GM19324 (cell line): ENCODE results near the gene OBP2A.

Experiments used
- ATAC-seq: cut with Tn5 transposase; IDR thresholded peaks from one replicate; pipeline ENCODE4 v1.9.1; 2021; ENCODE audit warnings: mild to moderate bottlenecking, moderate library complexity; ENCODE audit not compliant: unreplicated experiment, low FRiP score

OBP2A gene

GRCh38 chr9:135551031-135551430 lies 5.1 kb downstream of the OBP2A start:
- ATAC-seq, result no peak

GRCh38 chr9:135551456-135551855 lies 5.5 kb downstream of the OBP2A start:
- ATAC-seq, result no peak

- no peak for ATAC-seq
These were observed 6.2 kb downstream of the OBP2A start for GRCh38 chr9:135552021-135552697.

GRCh38 chr9:135552698-135553171 lies 6.8 kb downstream of the OBP2A start:
- no peak for ATAC-seq

GRCh38 chr9:135554718-135555117 lies 8.8 kb downstream of the OBP2A start:
- ATAC-seq, result no peak

GRCh38 chr9:135555203-135555602 lies 9.3 kb downstream of the OBP2A start:
- ATAC-seq, result no peak

- ATAC-seq, result no peak
These were observed 10.0 kb downstream of the OBP2A start for GRCh38 chr9:135555910-135556309.

- ATAC-seq, result no peak
These were observed 13.7 kb downstream of the OBP2A start for GRCh38 chr9:135559606-135560005.

- no peak for ATAC-seq
These were observed 15.7 kb downstream of the OBP2A start, which contains the start of gene PAEP for GRCh38 chr9:135561391-135562234. Gene PAEP (plus strand): TSS chr9:135561756.

- ATAC-seq, result no peak
These were observed 16.4 kb downstream of the OBP2A start for GRCh38 chr9:135562235-135562745.

- no peak for ATAC-seq
These were observed 17.1 kb downstream of the OBP2A start for GRCh38 chr9:135563039-135563476.

- no peak for ATAC-seq
These were observed 17.9 kb downstream of the OBP2A start for GRCh38 chr9:135563858-135564257.

- no peak for ATAC-seq
These were observed 19.3 kb downstream of the OBP2A start for GRCh38 chr9:135565141-135565628.

GRCh38 chr9:135565636-135566035 lies 19.7 kb downstream of the OBP2A start:
- no peak for ATAC-seq

GRCh38 chr9:135566552-135566951 lies 20.6 kb downstream of the OBP2A start:
- ATAC-seq, result no peak

GRCh38 chr9:135567311-135567710 lies 21.4 kb downstream of the OBP2A start:
- no peak for ATAC-seq

GRCh38 chr9:135568026-135568425 lies 22.1 kb downstream of the OBP2A start:
- no peak for ATAC-seq

- no peak for ATAC-seq
These were observed 24.5 kb downstream of the OBP2A start for GRCh38 chr9:135570456-135570855.

- no peak for ATAC-seq
These were observed 26.3 kb downstream of the OBP2A start for GRCh38 chr9:135572233-135572632.

- no peak for ATAC-seq
These were observed 27.2 kb downstream of the OBP2A start for GRCh38 chr9:135573124-135573523.

- no peak for ATAC-seq
These were observed 28.4 kb downstream of the OBP2A start for GRCh38 chr9:135574331-135574730.
